HCT116 (cell line): ENCODE measurements around the gene LYRM1. TPM values are rescaled to one million over a fixed set of nuclear protein-coding genes. Genes with fewer than 3 reads are reported as not detected.
A peak's percentile ranks its signal among the peaks of the same experiment; 100 is the strongest.

Source experiments
- ATAC-seq: fragments of 200-7000 bp; cut with Tn5 transposase; 2 replicates; pipeline ENCODE4 v1.9.1; 2020; ENCODE audit warnings: mild to moderate bottlenecking, moderate library complexity
- BruUV-seq: library from RNA; stranded (reverse); fragments of 400-500 nt; replicated peaks from 2 replicates; lab custom pipeline; 2021; lab: Mats Ljungman, UMichigan
- CTCF ChIA-PET: fragments of 300-600 bp; sonication (Branson Sonifier 250); formaldehyde crosslinking; loops from one replicate; lab custom pipeline; 2021; ENCODE audit warnings: antibody characterized with exemption; lab: Charles Lee
- POLR2A ChIA-PET: fragments of 300-600, 350-600 bp; sonication (Branson Sonifier 250); formaldehyde crosslinking; loops from one replicate; lab custom pipeline; 2021; ENCODE audit warnings: antibody characterized with exemption; lab: Charles Lee
- RAD21 ChIA-PET, 2 experiments: fragments of 300-600 bp; sonication (Branson Sonifier 250); formaldehyde crosslinking; loops; one replicate each; lab custom pipeline; 2023; ENCODE audit warnings: low total read pairs in 2 of 2; ENCODE audit not compliant: uncharacterized antibody in 2 of 2, unreplicated experiment in 2 of 2, low non-redundant PET in 1 of 2; lab: Charles Lee
- DNase-seq: peaks from one replicate; pipeline ENCODE4 v3.0.0-alpha.2; 2010; ENCODE audit warnings: low read depth, low spot score
- H2AFZ ChIP-seq: fragments of 200-600 bp; shearing (Covaris generic), sonication (generic); 2 replicates; pipeline ENCODE4 v1.6.1; 2017; ENCODE audit warnings: low read depth, mixed run types, mixed read lengths, antibody characterized with exemption, low read length; ENCODE audit not compliant: poor library complexity, severe bottlenecking
- H3K27ac ChIP-seq: 2 replicates; pipeline ENCODE4 v1.5.1; 2012; ENCODE audit warnings: low read depth, low read length
- H3K27me3 ChIP-seq: fragments of 200-600 bp; sonication (generic); 2 replicates; pipeline ENCODE4 v1.6.1; 2016; ENCODE audit warnings: mixed run types, low read length, mixed read lengths; ENCODE audit not compliant: insufficient read depth
- H3K36me3 ChIP-seq, 2 experiments: fragments of 200-500 bp in 1 of 2; fragments of 200-600 bp in 1 of 2; sonication (Bioruptor generic) in 1 of 2; sonication (generic) in 1 of 2; 2 replicates each; pipeline versions ENCODE4 v1.5.1 to v1.6.1; 2014 to 2016; ENCODE audit warnings: low read length in 2 of 2, inconsistent platforms in 1 of 2, mixed read lengths in 1 of 2, mixed run types in 1 of 2; ENCODE audit not compliant: insufficient read depth in 2 of 2, control insufficient read depth in 1 of 2
- H3K4me1 ChIP-seq, 2 experiments: fragments of 200-600 bp in 1 of 2; sonication (generic) in 1 of 2; 2 replicates each; pipeline versions ENCODE4 v1.5.1 to v1.6.1; 2012 to 2017; ENCODE audit warnings: low read length in 2 of 2, inconsistent platforms in 1 of 2, mild to moderate bottlenecking in 1 of 2, mixed read lengths in 1 of 2, mixed run types in 1 of 2, moderate library complexity in 1 of 2; ENCODE audit not compliant: insufficient read depth in 2 of 2, control insufficient read depth in 1 of 2
- H3K4me2 ChIP-seq: fragments of 200-600 bp; sonication (generic); 2 replicates; pipeline ENCODE4 v1.6.1; 2017; ENCODE audit warnings: mixed run types, low read length, mixed read lengths
- H3K4me3 ChIP-seq, 2 experiments: fragments of 200-600 bp in 1 of 2; sonication (generic) in 1 of 2; replicated peaks in 1 of 2; 2 replicates each; pipeline ENCODE4 v1.5.1; 2011 to 2016; ENCODE audit warnings: low read length in 2 of 2, control low read depth in 1 of 2, low read depth in 1 of 2, mild to moderate bottlenecking in 1 of 2, mixed read lengths in 1 of 2, mixed run types in 1 of 2
- H3K79me2 ChIP-seq: fragments of 200-600 bp; sonication (generic); 2 replicates; pipeline ENCODE4 v1.6.1; 2017; ENCODE audit warnings: mild to moderate bottlenecking, mixed run types, low read length, moderate library complexity, mixed read lengths; ENCODE audit not compliant: insufficient read depth
- H3K9ac ChIP-seq: fragments of 200-600 bp; sonication (generic); 2 replicates; pipeline ENCODE4 v1.6.1; 2016; ENCODE audit warnings: low read length, mixed read lengths
- H3K9me2 ChIP-seq: fragments of 200-600 bp; sonication (generic), shearing (Covaris generic); 2 replicates; pipeline ENCODE4 v1.6.1; 2017; ENCODE audit warnings: mixed run types, mild to moderate bottlenecking, moderate library complexity; ENCODE audit not compliant: insufficient read depth
- H3K9me3 ChIP-seq, 2 experiments: fragments of 200-500 bp in 1 of 2; fragments of 200-600 bp in 1 of 2; sonication (Bioruptor generic) in 1 of 2; sonication (generic) in 1 of 2; 2 replicates each; pipeline ENCODE4 v1.6.1; 2014 to 2017; ENCODE audit warnings: low read length in 2 of 2, mixed read lengths in 2 of 2, inconsistent platforms in 1 of 2, low read depth in 1 of 2, mild to moderate bottlenecking in 1 of 2, mixed run types in 1 of 2, moderate library complexity in 1 of 2; ENCODE audit not compliant: control insufficient read depth in 1 of 2, insufficient read depth in 1 of 2
- H4K20me1 ChIP-seq: fragments of 200-600 bp; sonication (generic), shearing (Covaris generic); 2 replicates; pipeline ENCODE4 v1.6.1; 2017; ENCODE audit warnings: mixed run types, mild to moderate bottlenecking, moderate library complexity; ENCODE audit not compliant: insufficient read depth
- CEBPB ChIP-seq: IDR thresholded peaks from 2 replicates; pipeline ENCODE4 v1.6.1; 2012; ENCODE audit warnings: low read depth
- CTCF ChIP-seq, 3 experiments: fragments of 200-600 bp in 1 of 3; sonication (generic) in 1 of 3; IDR thresholded peaks in 2 of 3; conservative IDR thresholded peaks in 1 of 3; 2 replicates each; pipeline ENCODE4 v1.5.1; 2012 to 2017; ENCODE audit warnings: low read depth in 2 of 3, low read length in 2 of 3, antibody characterized with exemption in 1 of 3, borderline replicate concordance in 1 of 3, control low read depth in 1 of 3, mild to moderate bottlenecking in 1 of 3, mixed read lengths in 1 of 3, mixed run types in 1 of 3, moderate library complexity in 1 of 3; ENCODE audit not compliant: insufficient read depth in 1 of 3
- EGR1 ChIP-seq: IDR thresholded peaks from 2 replicates; pipeline ENCODE4 v1.6.1; 2012; ENCODE audit warnings: low read depth
- ELF1 ChIP-seq: IDR thresholded peaks from 2 replicates; pipeline ENCODE4 v1.6.1; 2012; ENCODE audit warnings: low read depth, borderline replicate concordance
- EZH2 ChIP-seq: fragments of 200-600 bp; sonication (generic); IDR thresholded peaks from 2 replicates; pipeline ENCODE4 v1.6.1; 2017; ENCODE audit warnings: antibody characterized with exemption, mixed run types
- EZH2phosphoT487 ChIP-seq: fragments of 200-600 bp; IDR thresholded peaks from 2 replicates; pipeline ENCODE4 v1.6.1; 2018; ENCODE audit warnings: antibody characterized with exemption, borderline replicate concordance
- FOSL1 ChIP-seq: IDR thresholded peaks from 2 replicates; pipeline ENCODE4 v1.6.1; 2012; ENCODE audit warnings: low read depth
- POLR2AphosphoS5 ChIP-seq: IDR thresholded peaks from 2 replicates; pipeline ENCODE4 v1.6.1; 2011; ENCODE audit warnings: mild to moderate bottlenecking, low read depth, low read length, moderate library complexity
- SIN3A ChIP-seq: IDR thresholded peaks from 2 replicates; pipeline ENCODE4 v1.6.1; 2012; ENCODE audit warnings: low read depth
- SP1 ChIP-seq: IDR thresholded peaks from 2 replicates; pipeline ENCODE4 v1.6.1; 2012; ENCODE audit warnings: low read depth
- SRF ChIP-seq: IDR thresholded peaks from 2 replicates; pipeline ENCODE4 v1.6.1; 2012; ENCODE audit warnings: low read depth
- TCF7L2 ChIP-seq: IDR thresholded peaks from 2 replicates; pipeline ENCODE4 v1.7.0; 2011; ENCODE audit warnings: borderline replicate concordance, inconsistent platforms; ENCODE audit not compliant: insufficient read depth, insufficient read length; ENCODE audit errors: extremely low read depth
- YY1 ChIP-seq: IDR thresholded peaks from 2 replicates; pipeline ENCODE4 v1.6.1; 2011; ENCODE audit warnings: low read length, low read depth, moderate library complexity, mild to moderate bottlenecking; ENCODE audit not compliant: insufficient replicate concordance; ENCODE audit errors: extremely low read depth
- ZBTB33 ChIP-seq: IDR thresholded peaks from 2 replicates; pipeline ENCODE4 v1.6.1; 2011; ENCODE audit warnings: mild to moderate bottlenecking, low read length, moderate library complexity; ENCODE audit not compliant: insufficient replicate concordance; ENCODE audit errors: extremely low read depth
- ZFX ChIP-seq: fragments of 450-650 bp; IDR thresholded peaks from 2 replicates; pipeline ENCODE4 v1.6.1; 2017
- ZNF274 ChIP-seq: fragments of 200-500 bp; sonication (Bioruptor generic); IDR thresholded peaks from 2 replicates; pipeline ENCODE4 v1.6.1; 2014; ENCODE audit warnings: mild to moderate bottlenecking, low read depth, low read length, inconsistent platforms
- intact Hi-C: fragments of 100-400 bp; cut with micrococcal nuclease; formaldehyde crosslinking; loops from 2 replicates; pipeline ENCODE4 v1.10.0; 2022
- total RNA-seq: library from RNA; stranded (reverse); gene quantifications from one replicate; pipeline ENCODE4 v1.2.1, GENCODE V29; 2021; ENCODE audit not compliant: unreplicated experiment
- TF ChIP-seq, protein P1 (sequence below): IDR thresholded peaks from 2 replicates; pipeline ENCODE4 v1.6.1; 2012; ENCODE audit warnings: low read depth
- TF ChIP-seq, protein P2 (sequence below): IDR thresholded peaks from 2 replicates; pipeline ENCODE4 v1.6.1; 2012

The LYRM1 gene
- total RNA-seq, 1 experiment from 2014 or later: 26.7 TPM

GRCh38 chr16:20905576-20905975, 5.0 kb downstream of the LYRM1 start:
- intact Hi-C loops: loop anchor here (10.0 kb wide), 1 partner anchor 399 kb away; no protein-coding TSS in a partner anchor
- Histone ChIP-seq H3K36me3 (no peaks in the 10 kb centered on the region), H3K4me3 (no peak overlapping the region), H3K4me1 (peaks cover 61 to 83% of the 10 kb centered on the region in 2 experiments), H3K79me2 (peaks cover 20% of the 10 kb centered on the region), H2AFZ (no peak overlapping the region), H3K9me2 (no peaks in the 10 kb centered on the region), H4K20me1 (no peaks in the 10 kb centered on the region), H3K9ac (peak overlapping the region; percentile 15; the same call in 1 of the 2 replicates), H3K27ac (peak overlapping the region; percentile 85), H3K4me2 (peak overlapping the region; percentile 63), H3K27me3 (no peaks in the 10 kb centered on the region), H3K9me3 (no peaks in the 10 kb centered on the region)
- POLR2A ChIA-PET: no interaction called here
- TF ChIP-seq SIN3A (no peak), EGR1 (no peak), ZBTB33 (no peak), CEBPB (no peak), ELF1 (no peak), POLR2AphosphoS5 (no peak), EZH2phosphoT487 (no peak), ZFX (no peak), EZH2 (no peak), FOSL1 (no peak), YY1 (no peak), SP1 (no peak), SRF (no peak), TCF7L2 (no peak), ZNF274 (no peak), CTCF (IDR thresholded peaks at IDR 0.05 in 2 of 3, conservative IDR thresholded peaks at IDR 0.05 in 1 of 3; ENCODE audit: borderline replicate concordance in 1 of 3, insufficient read depth in 1 of 3, low read depth in 2 of 3, low read length in 2 of 3) (no peak)
- TF ChIP-seq, protein P1, sequence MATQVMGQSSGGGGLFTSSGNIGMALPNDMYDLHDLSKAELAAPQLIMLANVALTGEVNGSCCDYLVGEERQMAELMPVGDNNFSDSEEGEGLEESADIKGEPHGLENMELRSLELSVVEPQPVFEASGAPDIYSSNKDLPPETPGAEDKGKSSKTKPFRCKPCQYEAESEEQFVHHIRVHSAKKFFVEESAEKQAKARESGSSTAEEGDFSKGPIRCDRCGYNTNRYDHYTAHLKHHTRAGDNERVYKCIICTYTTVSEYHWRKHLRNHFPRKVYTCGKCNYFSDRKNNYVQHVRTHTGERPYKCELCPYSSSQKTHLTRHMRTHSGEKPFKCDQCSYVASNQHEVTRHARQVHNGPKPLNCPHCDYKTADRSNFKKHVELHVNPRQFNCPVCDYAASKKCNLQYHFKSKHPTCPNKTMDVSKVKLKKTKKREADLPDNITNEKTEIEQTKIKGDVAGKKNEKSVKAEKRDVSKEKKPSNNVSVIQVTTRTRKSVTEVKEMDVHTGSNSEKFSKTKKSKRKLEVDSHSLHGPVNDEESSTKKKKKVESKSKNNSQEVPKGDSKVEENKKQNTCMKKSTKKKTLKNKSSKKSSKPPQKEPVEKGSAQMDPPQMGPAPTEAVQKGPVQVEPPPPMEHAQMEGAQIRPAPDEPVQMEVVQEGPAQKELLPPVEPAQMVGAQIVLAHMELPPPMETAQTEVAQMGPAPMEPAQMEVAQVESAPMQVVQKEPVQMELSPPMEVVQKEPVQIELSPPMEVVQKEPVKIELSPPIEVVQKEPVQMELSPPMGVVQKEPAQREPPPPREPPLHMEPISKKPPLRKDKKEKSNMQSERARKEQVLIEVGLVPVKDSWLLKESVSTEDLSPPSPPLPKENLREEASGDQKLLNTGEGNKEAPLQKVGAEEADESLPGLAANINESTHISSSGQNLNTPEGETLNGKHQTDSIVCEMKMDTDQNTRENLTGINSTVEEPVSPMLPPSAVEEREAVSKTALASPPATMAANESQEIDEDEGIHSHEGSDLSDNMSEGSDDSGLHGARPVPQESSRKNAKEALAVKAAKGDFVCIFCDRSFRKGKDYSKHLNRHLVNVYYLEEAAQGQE: no peak
- TF ChIP-seq, protein P2, sequence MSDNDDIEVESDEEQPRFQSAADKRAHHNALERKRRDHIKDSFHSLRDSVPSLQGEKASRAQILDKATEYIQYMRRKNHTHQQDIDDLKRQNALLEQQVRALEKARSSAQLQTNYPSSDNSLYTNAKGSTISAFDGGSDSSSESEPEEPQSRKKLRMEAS: no peak
- RAD21 ChIA-PET: interaction anchor here in 1 of 2 experiments (1.4 kb wide), 1 partner anchor 178 kb away, joined by 4 read pairs; no protein-coding TSS in a partner anchor
- no peak for DNase-seq
- no TSS peak for BruUV-seq
- no peak for ATAC-seq
- CTCF ChIA-PET: no interaction called here
